SJCRH30 (cell line): Measurements from ENCODE around the gene QPCT. TPM values are rescaled to one million over a fixed set of nuclear protein-coding genes. Genes with fewer than 3 reads are reported as not detected.
"Not testable (repeated sequence)": the region's sequence is repeated elsewhere in the genome, so short reads cannot be mapped to it uniquely, and the experiment has no call there.

ENCODE experiments used
- DNase-seq, 2 experiments: peaks; one replicate each; pipeline ENCODE4 v3.0.0-alpha.2; 2015 to 2020
- H3K27ac ChIP-seq: fragments of 250-450 bp; sonication (Bioruptor Pico); 2 replicates; pipeline ENCODE4 v1.5.1; 2020; ENCODE audit warnings: mild to moderate bottlenecking, moderate library complexity
- H3K27me3 ChIP-seq: fragments of 250-450 bp; sonication (Bioruptor Pico); 2 replicates; pipeline ENCODE4 v1.5.1; 2020; ENCODE audit warnings: mild to moderate bottlenecking, moderate library complexity
- H3K36me3 ChIP-seq: fragments of 250-450 bp; sonication (Bioruptor Pico); 2 replicates; pipeline ENCODE4 v1.5.1; 2020; ENCODE audit warnings: mild to moderate bottlenecking, moderate library complexity
- H3K4me1 ChIP-seq: fragments of 250-450 bp; sonication (Bioruptor Pico); 2 replicates; pipeline ENCODE4 v1.5.1; 2020; ENCODE audit warnings: mild to moderate bottlenecking, moderate library complexity
- H3K4me3 ChIP-seq: fragments of 250-450 bp; sonication (Bioruptor Pico); 2 replicates; pipeline ENCODE4 v1.5.1; 2020; ENCODE audit warnings: mild to moderate bottlenecking, moderate library complexity
- H3K9me3 ChIP-seq: fragments of 250-450 bp; sonication (Bioruptor Pico); replicated peaks from 2 replicates; pipeline ENCODE4 v1.5.1; 2020; ENCODE audit warnings: mild to moderate bottlenecking, moderate library complexity
- total RNA-seq: library from RNA; depleted of rRNA; stranded (reverse); fragments of >200 nt; shearing (Covaris generic); gene quantifications from 2 replicates; pipeline ENCODE4 v1.2.3, GENCODE V29; 2014

The QPCT gene
- total RNA-seq, 1 experiment from 2014 or later = 3.1 TPM

- no peak for DNase-seq
- no peaks in the 10 kb centered on the region for H3K36me3 ChIP-seq
- H3K27me3 ChIP-seq = no peaks in the 10 kb centered on the region
- no peak overlapping the region for H3K4me3 ChIP-seq
- no peak overlapping the region for H3K27ac ChIP-seq
- H3K9me3 ChIP-seq = no peaks in the 10 kb centered on the region
- peaks cover 13% of the 10 kb centered on the region for H3K4me1 ChIP-seq
Observed at GRCh38 chr2:37379881-37380296, 35.5 kb downstream of the QPCT start.

DNA sequence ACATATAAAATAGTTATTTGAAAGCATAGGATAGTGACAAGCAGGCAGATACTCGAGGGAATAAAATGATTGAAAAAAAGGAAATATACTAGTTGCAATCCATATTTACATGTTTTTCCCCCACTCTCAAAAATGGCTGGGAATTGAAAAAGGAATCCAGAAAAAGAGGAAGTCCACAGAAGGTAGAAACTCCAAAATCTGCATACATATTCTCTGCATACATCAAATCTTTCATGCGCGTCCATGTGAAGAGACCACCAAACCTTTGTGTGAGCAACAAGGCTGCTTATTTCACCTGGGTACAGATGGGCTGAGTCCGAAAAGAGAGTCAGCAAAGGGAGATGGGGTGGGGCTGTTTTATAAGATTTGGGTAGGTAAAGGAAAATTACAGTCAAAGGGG is 36.4 kb downstream of the QPCT start:
- DNase-seq, H3K27me3 ChIP-seq, H3K9me3 ChIP-seq, H3K27ac ChIP-seq, H3K4me3 ChIP-seq, H3K36me3 ChIP-seq: not testable (repeated sequence)
- H3K4me1 ChIP-seq = peaks cover 13% of the 10 kb centered on the region

- not testable (repeated sequence) for H3K4me1 ChIP-seq, DNase-seq, H3K9me3 ChIP-seq
Observed at GRCh38 chr2:37384261-37384660, 39.8 kb downstream of the QPCT start.

DNA sequence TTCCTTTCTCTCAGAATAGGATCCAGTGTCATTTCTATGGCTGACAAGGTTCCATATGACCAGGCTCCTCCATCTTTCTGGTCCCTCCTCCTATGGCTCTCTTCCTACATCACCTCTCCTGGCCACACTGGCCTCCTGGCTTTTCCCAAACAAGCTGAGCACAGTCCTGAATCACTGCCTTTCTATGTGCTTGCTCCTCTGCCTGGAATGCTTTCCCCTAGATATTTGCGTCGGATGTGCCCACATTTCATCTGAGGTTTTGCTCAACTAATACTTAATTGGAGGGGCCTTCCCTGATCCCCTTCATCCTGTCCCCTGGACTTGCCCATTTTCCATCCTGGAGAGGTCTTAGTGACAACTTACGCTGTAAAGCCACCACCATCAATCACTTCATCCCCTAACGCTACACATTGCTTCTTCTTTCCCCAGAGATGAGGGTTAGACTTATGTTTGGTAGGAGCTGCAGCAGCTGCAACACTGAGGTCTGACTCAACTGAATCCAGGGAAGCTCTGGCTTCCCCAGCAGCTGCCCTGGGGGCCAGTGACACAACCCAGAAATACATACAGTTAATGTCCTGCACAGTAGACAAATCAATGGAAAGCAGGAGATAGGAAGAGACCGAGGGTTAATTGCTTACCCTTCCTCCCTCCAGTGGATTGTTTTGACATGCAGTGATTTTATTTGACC is 42.9 kb downstream of the QPCT start:
- H3K4me3 ChIP-seq = peak overlapping the region; percentile 22
- H3K27ac ChIP-seq = peak overlapping the region; percentile 20
- DNase-seq = peak; percentile 61 to 79
- H3K9me3 ChIP-seq = no peaks in the 10 kb centered on the region
- H3K36me3 ChIP-seq = no peaks in the 10 kb centered on the region
- no peaks in the 10 kb centered on the region for H3K27me3 ChIP-seq
- peaks cover 18% of the 10 kb centered on the region for H3K4me1 ChIP-seq

More at GRCh38 chr2:37384261-37384660, 39.8 kb downstream of the QPCT start:
- not testable (repeated sequence) for H3K27ac ChIP-seq, H3K4me3 ChIP-seq, H3K27me3 ChIP-seq, H3K36me3 ChIP-seq

- Histone ChIP-seq H3K27me3 (no peaks in the 10 kb centered on the region), H3K9me3 (no peaks in the 10 kb centered on the region), H3K27ac (no peak overlapping the region), H3K36me3 (no peaks in the 10 kb centered on the region), H3K4me1 (peaks cover 18% of the 10 kb centered on the region), H3K4me3 (no peak overlapping the region)
- DNase-seq = no peak
Observed at GRCh38 chr2:37388074-37388473, 43.6 kb downstream of the QPCT start.

DNA sequence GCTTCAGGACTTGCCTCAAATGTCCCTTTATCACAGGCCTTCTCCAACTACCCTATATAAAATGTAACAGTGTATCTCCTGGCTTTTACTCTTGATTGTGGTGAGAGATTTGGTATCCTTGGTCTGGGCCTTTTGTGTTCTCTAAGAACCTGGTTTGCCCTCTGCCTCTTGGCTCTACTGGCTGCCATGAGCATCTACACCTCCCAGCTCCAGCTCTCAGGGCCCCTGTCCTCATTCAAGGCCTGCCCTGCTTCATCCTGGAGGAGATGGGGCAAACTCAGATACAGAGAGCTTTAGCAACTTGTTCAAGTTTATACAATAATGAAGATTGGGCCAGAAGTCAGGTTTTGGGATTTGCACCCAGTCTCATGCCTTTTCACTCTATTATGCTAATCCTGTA is 45.0 kb downstream of the QPCT start:
- Histone ChIP-seq H3K4me3 (no peak overlapping the region), H3K27me3 (no peaks in the 10 kb centered on the region), H3K36me3 (no peaks in the 10 kb centered on the region), H3K4me1 (peaks cover 18% of the 10 kb centered on the region), H3K9me3 (no peaks in the 10 kb centered on the region), H3K27ac (no peak overlapping the region)
- DNase-seq = no peak

DNA sequence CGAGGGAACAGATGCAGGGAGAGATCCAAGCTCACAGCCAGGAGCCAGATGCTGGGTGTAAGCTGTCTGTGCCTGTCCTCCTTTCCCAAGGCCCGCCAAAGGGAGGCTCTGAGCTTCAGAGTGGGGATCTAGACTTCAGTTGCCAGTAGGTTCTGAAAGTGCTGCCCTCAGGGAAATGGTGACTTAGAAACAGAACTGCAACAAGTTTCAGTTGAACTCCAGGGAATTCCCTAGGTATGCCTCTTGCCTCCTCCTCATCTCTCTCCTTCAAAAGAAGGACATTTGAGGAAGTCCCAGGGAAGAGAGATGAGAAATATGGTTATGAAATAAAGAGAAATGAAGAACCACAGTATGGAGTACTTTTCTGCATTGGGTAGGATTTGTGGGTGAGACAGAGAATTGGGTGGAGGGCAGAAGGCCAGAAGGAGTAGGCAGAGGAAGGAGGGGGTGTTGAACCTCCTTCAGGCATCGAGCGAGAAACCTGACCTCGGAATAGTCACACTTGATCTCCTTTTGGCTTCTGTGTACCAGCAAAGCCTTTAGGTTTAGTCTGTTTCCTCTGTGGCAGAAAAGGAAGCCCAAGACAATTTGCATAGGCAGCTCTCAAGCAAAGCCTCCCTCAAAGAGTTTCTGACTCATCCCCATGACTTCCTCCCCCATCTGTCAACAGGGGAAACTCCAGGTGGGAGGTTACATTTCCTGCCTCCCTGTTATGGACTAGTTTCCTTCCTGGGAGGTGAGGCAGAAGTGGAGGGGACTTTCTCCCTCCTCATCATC is 45.7 kb downstream of the QPCT start:
- Histone ChIP-seq H3K36me3 (no peaks in the 10 kb centered on the region), H3K4me1 (peaks cover 18% of the 10 kb centered on the region), H3K27me3 (no peaks in the 10 kb centered on the region), H3K4me3 (no peak overlapping the region), H3K27ac (no peak overlapping the region), H3K9me3 (no peaks in the 10 kb centered on the region)
- DNase-seq = peak in 1 of 2 experiments; percentile 58

DNA sequence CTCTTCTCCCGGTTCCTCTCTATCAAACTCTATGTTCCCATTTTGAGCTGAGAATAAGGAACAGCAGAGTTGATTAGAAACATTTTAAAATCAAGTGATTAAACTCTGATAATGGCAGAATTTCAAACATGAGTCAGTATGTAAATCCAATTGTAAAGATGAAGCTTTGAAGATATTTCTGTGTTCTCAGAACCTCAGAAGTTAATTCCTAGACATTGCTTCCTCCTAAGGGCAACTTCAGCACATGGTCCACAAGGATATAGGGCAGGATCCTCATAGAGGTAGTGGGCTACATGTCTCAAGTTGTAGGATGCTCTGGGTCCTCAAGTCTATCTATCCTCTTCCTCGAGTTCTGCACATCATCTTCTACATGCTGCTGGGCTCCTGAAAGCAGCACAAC is 46.3 kb downstream of the QPCT start:
- DNase-seq = no peak
- H3K27me3 ChIP-seq = no peaks in the 10 kb centered on the region
- no peaks in the 10 kb centered on the region for H3K9me3 ChIP-seq
- no peak overlapping the region for H3K4me3 ChIP-seq
- peaks cover 18% of the 10 kb centered on the region for H3K4me1 ChIP-seq
- no peaks in the 10 kb centered on the region for H3K36me3 ChIP-seq
- no peak overlapping the region for H3K27ac ChIP-seq

DNA sequence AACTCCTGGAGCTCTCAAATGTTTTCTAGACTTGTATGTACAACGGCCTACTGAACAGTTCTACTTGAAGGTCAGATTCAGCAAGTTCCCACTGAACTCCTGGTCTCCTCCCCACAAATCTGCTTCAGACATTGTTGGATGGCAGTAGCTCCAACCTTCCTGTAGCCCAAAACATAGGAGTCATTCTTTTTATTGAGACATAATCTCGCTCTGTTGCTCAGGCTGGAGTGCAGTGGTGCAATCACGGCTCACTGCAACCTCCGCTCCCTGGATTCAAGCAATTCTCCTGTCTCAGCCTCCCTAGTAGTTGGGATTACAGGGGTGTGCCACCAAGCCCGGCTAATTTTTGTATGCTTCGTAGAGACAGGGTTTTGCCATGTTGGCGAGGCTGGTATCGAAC is 47.3 kb downstream of the QPCT start:
- Histone ChIP-seq H3K4me1 (peaks cover 23% of the 10 kb centered on the region), H3K36me3 (no peaks in the 10 kb centered on the region), H3K4me3 (no peak overlapping the region), H3K9me3 (no peaks in the 10 kb centered on the region), H3K27me3 (no peaks in the 10 kb centered on the region), H3K27ac (no peak overlapping the region)
- DNase-seq = no peak

- Histone ChIP-seq H3K4me3 (no peak overlapping the region), H3K36me3 (no peaks in the 10 kb centered on the region), H3K27me3 (no peaks in the 10 kb centered on the region), H3K27ac (no peak overlapping the region), H3K4me1 (peaks cover 20% of the 10 kb centered on the region), H3K9me3 (no peaks in the 10 kb centered on the region)
- no peak for DNase-seq
Observed at GRCh38 chr2:37392428-37392827, 48.0 kb downstream of the QPCT start.

DNA sequence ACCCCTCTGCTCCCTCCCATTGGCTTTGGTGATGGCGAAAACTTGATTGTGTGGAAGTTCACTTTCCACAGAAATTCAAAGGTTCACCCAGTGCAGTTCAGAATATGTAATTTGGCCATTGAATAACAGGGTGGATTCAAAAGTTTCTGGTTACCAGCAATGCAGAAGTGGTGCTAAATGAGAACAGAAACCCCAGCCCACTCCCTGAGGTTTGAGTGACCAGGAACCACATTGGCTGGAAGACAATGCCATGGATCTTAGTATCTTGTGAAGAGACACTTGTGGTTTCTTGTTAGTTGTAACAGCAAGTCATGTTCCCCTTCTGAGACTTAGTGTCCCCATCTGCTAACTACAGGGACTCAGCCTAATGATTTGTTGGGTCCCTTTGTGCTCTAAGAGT is 49.8 kb downstream of the QPCT start:
- no peaks in the 10 kb centered on the region for H3K27me3 ChIP-seq
- no peak overlapping the region for H3K27ac ChIP-seq
- H3K9me3 ChIP-seq = no peaks in the 10 kb centered on the region
- DNase-seq = no peak
- H3K36me3 ChIP-seq = no peaks in the 10 kb centered on the region
- no peak overlapping the region for H3K4me3 ChIP-seq
- H3K4me1 ChIP-seq = peaks cover 15% of the 10 kb centered on the region

DNA sequence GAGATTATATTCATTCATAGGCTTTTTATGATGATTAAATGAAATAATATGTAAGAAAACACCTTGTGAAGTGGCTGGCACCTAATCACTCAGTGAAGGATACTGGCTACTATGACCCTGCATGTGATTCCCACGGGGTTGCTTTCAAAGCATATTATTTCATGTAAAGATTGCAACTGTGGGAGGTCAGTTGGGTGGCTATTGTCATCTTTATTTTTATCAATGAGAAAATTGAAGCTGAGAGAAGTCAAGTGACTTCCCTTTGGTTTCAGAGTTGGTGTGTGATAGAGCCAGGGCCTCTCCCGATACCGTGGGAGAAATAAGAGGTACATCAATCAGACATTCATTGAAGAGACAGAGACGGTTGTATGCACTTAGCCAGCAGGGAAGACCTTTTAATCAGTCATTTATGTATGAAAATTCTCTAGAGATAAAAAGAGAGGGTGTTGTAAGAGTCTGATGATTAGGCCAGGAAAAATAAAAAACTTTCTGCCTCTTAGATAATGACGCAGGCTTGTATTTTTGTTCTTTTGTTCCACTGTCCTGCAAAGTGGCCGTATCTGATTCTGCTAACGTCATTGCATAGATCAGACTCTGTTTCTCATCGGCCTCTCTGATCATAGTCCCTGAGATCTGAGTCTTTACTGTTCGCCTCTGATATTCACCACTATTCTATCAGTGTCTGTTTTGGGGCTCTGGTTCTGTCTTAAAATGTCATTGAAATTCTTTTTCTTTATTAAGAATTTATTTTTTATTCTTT is 50.5 kb downstream of the QPCT start:
- no peak for DNase-seq
- no peak overlapping the region for H3K27ac ChIP-seq
- H3K4me1 ChIP-seq = peaks cover 14% of the 10 kb centered on the region
- no peak overlapping the region for H3K4me3 ChIP-seq
- no peaks in the 10 kb centered on the region for H3K36me3 ChIP-seq
- no peaks in the 10 kb centered on the region for H3K9me3 ChIP-seq
- no peaks in the 10 kb centered on the region for H3K27me3 ChIP-seq

DNA sequence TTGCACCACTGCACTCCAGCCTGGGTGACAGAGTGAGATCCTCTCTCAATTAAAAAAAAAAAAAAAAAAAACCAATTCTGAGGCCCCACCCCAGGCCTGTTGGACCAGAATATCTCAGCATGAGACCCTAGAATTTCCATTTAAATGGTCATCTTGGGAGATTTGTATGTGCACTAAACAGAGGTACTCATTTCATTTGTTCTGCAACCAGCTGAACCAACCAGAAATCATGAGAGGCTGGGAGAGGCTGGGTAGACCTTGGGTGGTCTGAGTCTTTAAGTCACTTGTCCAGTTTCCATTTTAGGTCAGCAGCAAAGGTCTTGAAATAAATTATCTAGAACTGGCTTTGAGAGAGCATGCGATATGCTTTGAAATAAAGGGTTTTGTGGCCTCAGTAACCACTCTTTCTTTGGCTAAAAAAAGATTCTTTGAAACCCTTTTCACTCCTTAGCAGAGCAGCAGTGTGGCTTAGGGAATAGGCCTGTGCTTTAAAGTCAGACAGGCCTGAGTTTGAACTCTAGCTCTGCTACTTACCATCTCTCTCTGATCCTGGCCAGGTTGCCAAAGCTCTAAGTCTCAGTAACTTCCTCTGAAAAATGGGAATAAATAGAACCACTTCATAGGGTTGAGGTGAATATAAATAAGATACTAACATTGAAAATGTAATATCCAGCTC is 52.6 kb downstream of the QPCT start:
- Histone ChIP-seq H3K27ac (no peak overlapping the region), H3K4me1 (peaks cover 5% of the 10 kb centered on the region), H3K36me3 (no peaks in the 10 kb centered on the region), H3K4me3 (no peak overlapping the region), H3K9me3 (no peaks in the 10 kb centered on the region), H3K27me3 (no peaks in the 10 kb centered on the region)
- DNase-seq = peak in 1 of 2 experiments; percentile 44

DNA sequence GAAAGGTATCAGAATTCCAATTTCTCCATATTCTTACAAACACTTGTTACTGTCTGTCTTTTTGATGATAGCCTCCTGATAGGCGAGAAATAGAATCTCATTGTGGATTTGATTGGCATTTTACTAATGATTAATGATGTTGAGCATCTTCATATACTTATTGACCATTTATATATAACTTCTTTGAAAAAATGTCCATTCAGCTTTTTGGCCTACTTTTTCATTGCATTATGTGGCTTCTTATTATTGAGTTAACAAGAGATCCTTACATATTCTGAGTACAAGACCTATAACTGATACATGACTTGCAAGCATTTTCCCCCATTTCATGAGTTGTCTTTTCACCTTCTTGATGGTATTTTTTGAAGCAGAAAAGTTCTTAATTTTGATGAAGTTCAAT is 54.6 kb downstream of the QPCT start:
- DNase-seq = no peak
- Histone ChIP-seq H3K36me3 (no peaks in the 10 kb centered on the region), H3K27ac (no peak overlapping the region), H3K9me3 (no peaks in the 10 kb centered on the region), H3K4me3 (no peak overlapping the region), H3K4me1 (peaks cover 5% of the 10 kb centered on the region), H3K27me3 (no peaks in the 10 kb centered on the region)

DNA sequence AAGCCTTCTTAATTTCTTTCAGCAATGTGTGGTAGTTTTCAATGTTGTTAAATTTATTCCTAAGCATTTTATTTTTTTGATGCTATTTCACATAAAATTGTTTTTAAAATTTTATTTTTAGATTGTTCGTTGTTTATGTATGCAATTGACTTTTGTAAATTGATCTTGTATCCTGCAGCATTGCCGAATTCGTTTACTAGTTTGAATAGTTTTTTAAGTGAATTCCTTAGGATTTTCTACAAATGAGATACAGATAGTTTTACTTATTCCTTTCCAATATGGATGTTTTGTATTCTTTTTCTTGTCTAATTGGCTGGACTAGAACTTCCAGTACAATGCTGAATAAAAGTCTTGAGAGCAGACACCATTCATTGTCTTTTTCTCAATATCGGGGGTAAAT is 55.6 kb downstream of the QPCT start:
- no peaks in the 10 kb centered on the region for H3K27me3 ChIP-seq
- no peak for DNase-seq
- H3K36me3 ChIP-seq = no peaks in the 10 kb centered on the region
- H3K9me3 ChIP-seq = no peaks in the 10 kb centered on the region
- peaks cover 5% of the 10 kb centered on the region for H3K4me1 ChIP-seq
- no peak overlapping the region for H3K27ac ChIP-seq
- no peak overlapping the region for H3K4me3 ChIP-seq
